HG03025 (cell line): ENCODE measurements around the gene FGD2.
A peak's percentile ranks its signal among the peaks of the same experiment; 100 is the strongest.

Experiments used
- ATAC-seq: cut with Tn5 transposase; IDR thresholded peaks from one replicate; pipeline ENCODE4 v1.9.1; 2021; ENCODE audit warnings: mild to moderate bottlenecking, moderate library complexity; ENCODE audit not compliant: unreplicated experiment, low FRiP score

Gene FGD2

DNA sequence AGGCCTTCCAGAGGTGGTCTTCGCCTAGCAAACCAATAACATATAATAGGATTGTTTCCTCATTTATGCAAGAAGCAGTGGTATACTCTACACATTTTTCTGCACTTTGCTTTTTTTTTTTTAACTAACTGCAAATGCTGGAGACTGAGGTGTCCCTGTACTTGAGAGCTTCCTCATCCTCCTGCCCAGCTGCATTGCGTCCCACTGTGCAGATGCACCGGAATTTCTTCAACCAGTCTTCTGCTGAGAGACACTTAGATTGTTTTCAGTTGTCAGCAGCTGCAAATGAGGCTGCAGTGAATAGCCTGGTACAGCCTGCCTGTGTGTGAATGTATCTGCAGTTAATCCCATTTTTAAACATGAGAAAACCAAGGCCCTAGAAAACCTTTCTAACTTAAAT is 11.5 kb downstream of the FGD2 start:
- no peak for ATAC-seq

- peak; percentile 21 for ATAC-seq
Observed at GRCh38 chr6:37017606-37018197, 12.2 kb downstream of the FGD2 start.

GRCh38 chr6:37018198-37019064 is 13.0 kb downstream of the FGD2 start:
- ATAC-seq = peak; percentile 82

DNA sequence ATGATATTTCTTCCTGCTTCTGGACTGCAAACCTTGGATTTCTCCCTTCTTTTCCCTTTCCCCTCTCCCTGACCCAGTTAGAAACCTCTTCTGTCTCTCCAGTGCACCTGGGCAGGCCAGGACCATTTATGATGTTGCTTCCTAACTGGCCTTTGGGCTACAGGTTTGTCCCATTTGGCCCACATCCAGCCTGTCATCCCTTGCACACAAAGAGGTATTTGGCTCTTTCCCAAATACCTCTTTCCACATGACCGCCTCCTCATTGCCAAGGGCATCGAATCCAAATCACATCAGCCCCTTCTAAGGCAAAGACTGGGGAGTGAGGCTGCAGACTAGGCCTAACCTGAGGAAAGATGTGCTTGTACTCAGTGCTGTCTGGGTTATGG is 13.6 kb downstream of the FGD2 start:
- no peak for ATAC-seq

GRCh38 chr6:37020381-37020780 is 14.9 kb downstream of the FGD2 start:
- no peak for ATAC-seq

DNA sequence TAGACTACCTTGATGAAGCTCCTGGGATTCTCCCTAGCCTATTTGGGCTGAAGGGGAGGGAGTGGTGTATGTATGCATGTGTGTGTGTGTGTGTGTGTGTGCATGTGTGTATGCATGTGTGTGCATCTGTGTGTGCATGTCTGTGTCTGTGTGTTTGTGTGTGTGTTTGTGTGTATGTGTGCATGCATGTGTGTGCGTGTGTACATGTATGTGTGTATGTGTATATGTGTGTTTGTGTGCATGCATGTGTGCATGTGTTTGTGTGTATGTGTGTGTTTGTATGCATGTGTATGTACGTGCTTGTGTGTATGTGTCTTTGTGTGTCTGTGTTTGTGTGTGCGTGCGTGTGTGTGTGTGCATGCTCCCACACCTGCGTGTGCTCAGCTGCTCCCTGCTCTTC is 15.4 kb downstream of the FGD2 start:
- ATAC-seq = no peak

GRCh38 chr6:37021356-37022129 is 16.1 kb downstream of the FGD2 start:
- ATAC-seq = no peak

- ATAC-seq = no peak
Observed at GRCh38 chr6:37022135-37022863, 16.8 kb downstream of the FGD2 start.

GRCh38 chr6:37024656-37025337 is 19.3 kb downstream of the FGD2 start:
- no peak for ATAC-seq

DNA sequence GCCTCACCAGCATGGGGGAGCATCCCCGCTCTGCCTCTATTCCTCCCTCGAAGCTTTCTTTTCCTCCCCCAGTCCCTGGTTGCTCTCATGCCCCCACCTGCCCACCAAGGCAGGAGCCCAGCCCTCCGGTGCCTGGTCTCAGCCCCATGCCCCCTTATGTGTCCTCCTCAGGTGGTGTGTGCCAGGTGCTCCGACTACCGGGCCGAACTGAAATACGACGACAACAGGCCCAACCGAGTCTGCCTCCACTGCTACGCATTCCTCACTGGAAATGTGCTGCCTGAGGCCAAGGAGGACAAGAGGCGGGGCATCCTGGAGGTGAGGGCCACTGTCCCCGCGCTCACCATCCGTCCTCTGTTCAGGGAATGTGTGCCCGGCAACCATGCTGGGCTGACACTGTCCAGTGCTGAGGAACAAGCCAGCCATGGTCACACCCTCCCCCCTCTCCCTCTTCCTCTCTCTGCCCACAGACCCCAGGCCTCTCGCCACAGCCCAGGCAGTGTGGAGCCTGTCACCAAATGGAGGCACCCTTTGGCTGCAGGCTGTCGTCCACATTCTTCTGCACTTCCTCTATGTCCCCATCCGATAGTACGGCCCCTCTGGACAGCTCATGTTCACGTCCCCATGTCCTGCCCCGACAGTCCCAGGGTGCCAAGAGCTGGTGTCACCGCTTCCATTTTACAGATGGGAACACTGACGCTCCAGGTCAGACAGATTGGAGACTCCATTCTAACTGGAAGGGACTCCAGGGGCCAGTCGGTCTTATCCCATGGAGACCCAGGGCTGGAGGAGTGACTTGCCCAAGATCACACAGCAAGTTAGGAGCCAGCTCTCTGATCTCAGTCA is 20.4 kb downstream of the FGD2 start:
- ATAC-seq = no peak

GRCh38 chr6:37027036-37027720 is 21.7 kb downstream of the FGD2 start:
- no peak for ATAC-seq

GRCh38 chr6:37027811-37028469 is 22.5 kb downstream of the FGD2 start:
- no peak for ATAC-seq

GRCh38 chr6:37029249-37029971 is 24.0 kb downstream of the FGD2 start:
- no peak for ATAC-seq

GRCh38 chr6:37030599-37030998 is 25.1 kb downstream of the FGD2 start:
- no peak for ATAC-seq

GRCh38 chr6:37032239-37032638 is 26.8 kb downstream of the FGD2 start:
- no peak for ATAC-seq

GRCh38 chr6:37033255-37033654 is 27.8 kb downstream of the FGD2 start:
- ATAC-seq = no peak
